Neural cell (in vitro differentiated cells): ENCODE measurements around the gene WNT6. TPM values are rescaled to one million over a fixed set of nuclear protein-coding genes. Genes with fewer than 3 reads are reported as not detected.

Experiments
- H2AFZ ChIP-seq: fragments of 200-600, 300-800 bp; sonication (generic), shearing (Covaris generic); 2 replicates; pipeline ENCODE4 v1.6.0; 2014; ENCODE audit warnings: low read depth, mild to moderate bottlenecking, antibody characterized with exemption, low read length, moderate library complexity
- H3F3A ChIP-seq: fragments of 200-600 bp; shearing (Covaris generic); 2 replicates; pipeline ENCODE4 v1.6.1; 2016; ENCODE audit warnings: mild to moderate bottlenecking, moderate library complexity, mixed read lengths, antibody characterized with exemption, low read length; ENCODE audit not compliant: insufficient read depth, poor library complexity, severe bottlenecking
- H3K27ac ChIP-seq: fragments of 200-600, 300-800 bp; sonication (generic), shearing (Covaris generic); 2 replicates; pipeline ENCODE4 v1.5.1; 2014; ENCODE audit warnings: mild to moderate bottlenecking, low read length, moderate library complexity
- H3K27me3 ChIP-seq: fragments of 300-800, 200-600 bp; sonication (generic), shearing (Covaris generic); 2 replicates; pipeline ENCODE4 v1.6.0; 2014; ENCODE audit warnings: mild to moderate bottlenecking, low read depth, low read length, moderate library complexity; ENCODE audit not compliant: insufficient read depth
- H3K36me3 ChIP-seq: fragments of 300-800, 200-600 bp; sonication (generic), shearing (Covaris generic); 2 replicates; pipeline ENCODE4 v1.5.1; 2014; ENCODE audit warnings: mild to moderate bottlenecking, antibody characterized with exemption, low read length, moderate library complexity; ENCODE audit not compliant: insufficient read depth
- H3K4me2 ChIP-seq: fragments of 300-800, 200-600 bp; sonication (generic), shearing (Covaris generic); 2 replicates; pipeline ENCODE4 v1.6.0; 2014; ENCODE audit warnings: mild to moderate bottlenecking, low read length
- H3K4me3 ChIP-seq: fragments of 300-800, 200-600 bp; sonication (generic), shearing (Covaris generic); 2 replicates; pipeline ENCODE4 v1.5.1; 2014; ENCODE audit warnings: mild to moderate bottlenecking, low read length, moderate library complexity
- H3K79me2 ChIP-seq: fragments of 200-600 bp; shearing (Covaris generic); replicated peaks from 2 replicates; pipeline ENCODE4 v1.6.0; 2014; ENCODE audit warnings: mild to moderate bottlenecking, low read length, moderate library complexity; ENCODE audit not compliant: insufficient read depth
- H3K9ac ChIP-seq: fragments of 300-800, 200-600 bp; sonication (generic), shearing (Covaris generic); 2 replicates; pipeline ENCODE4 v1.6.1; 2016; ENCODE audit warnings: mild to moderate bottlenecking, low read length, mixed read lengths
- H3K9me2 ChIP-seq: fragments of 200-600 bp; shearing (Covaris generic); 2 replicates; pipeline ENCODE4 v1.6.1; 2016; ENCODE audit warnings: mild to moderate bottlenecking, low read length, mixed read lengths; ENCODE audit not compliant: insufficient read depth
- H3K9me3 ChIP-seq: fragments of 200-600, 300-800 bp; sonication (generic), shearing (Covaris generic); 2 replicates; pipeline ENCODE4 v1.6.1; 2016; ENCODE audit warnings: mild to moderate bottlenecking, mixed run types, low read length, moderate library complexity, mixed read lengths
- H4K20me1 ChIP-seq: fragments of 200-600 bp; shearing (Covaris generic); 2 replicates; pipeline ENCODE4 v1.6.1; 2016; ENCODE audit warnings: mild to moderate bottlenecking, mixed run types; ENCODE audit not compliant: insufficient read depth
- EP300 ChIP-seq: fragments of 450-650 bp; conservative IDR thresholded peaks from 2 replicates; pipeline ENCODE4 v1.6.1; 2014; ENCODE audit warnings: antibody characterized with exemption, mild to moderate bottlenecking, moderate library complexity; ENCODE audit not compliant: poor library complexity, severe bottlenecking
- EZH2 ChIP-seq: fragments of 200-600, 300-800 bp; shearing (Covaris generic), sonication (generic); IDR thresholded peaks from 2 replicates; pipeline ENCODE4 v1.6.1; 2014; ENCODE audit warnings: antibody characterized with exemption, low read length, borderline replicate concordance, mild to moderate bottlenecking; ENCODE audit not compliant: insufficient read depth, poor library complexity, severe bottlenecking
- MXI1 ChIP-seq: fragments of 450-650 bp; conservative IDR thresholded peaks from 2 replicates; pipeline ENCODE4 v1.6.1; 2014; ENCODE audit warnings: antibody characterized with exemption, mild to moderate bottlenecking; ENCODE audit not compliant: poor library complexity, severe bottlenecking
- POLR2AphosphoS5 ChIP-seq: IDR thresholded peaks from 2 replicates; pipeline ENCODE4 v1.6.1; 2012
- RAD21 ChIP-seq: fragments of 450-650 bp; conservative IDR thresholded peaks from 2 replicates; pipeline ENCODE4 v1.6.1; 2014; ENCODE audit warnings: antibody characterized with exemption, mild to moderate bottlenecking, moderate library complexity
- SMC3 ChIP-seq: fragments of 450-650 bp; conservative IDR thresholded peaks from 2 replicates; pipeline ENCODE4 v1.6.1; 2014; ENCODE audit warnings: antibody characterized with exemption, mild to moderate bottlenecking, moderate library complexity; ENCODE audit not compliant: poor library complexity
- TAF1 ChIP-seq: IDR thresholded peaks from 2 replicates; pipeline ENCODE4 v1.6.1; 2012; ENCODE audit warnings: low read depth
- polyA plus RNA-seq: library from polyadenylated mRNA; depleted of rRNA; stranded (reverse); fragments of >200 nt; gene quantifications from 2 replicates; pipeline ENCODE4 v1.2.3, GENCODE V29; 2014
- TF ChIP-seq, protein P1 (sequence below): IDR thresholded peaks from 2 replicates; pipeline ENCODE4 v1.6.1; 2012; ENCODE audit warnings: borderline replicate concordance
- TF ChIP-seq, protein P2 (sequence below): fragments of 450-650 bp; IDR thresholded peaks from 2 replicates; pipeline ENCODE4 v1.5.1; 2014; ENCODE audit warnings: antibody characterized with exemption, mild to moderate bottlenecking, moderate library complexity; ENCODE audit not compliant: poor library complexity, severe bottlenecking

Gene WNT6
- polyA plus RNA-seq, 1 donor from 2014 or later, result not detected

DNA sequence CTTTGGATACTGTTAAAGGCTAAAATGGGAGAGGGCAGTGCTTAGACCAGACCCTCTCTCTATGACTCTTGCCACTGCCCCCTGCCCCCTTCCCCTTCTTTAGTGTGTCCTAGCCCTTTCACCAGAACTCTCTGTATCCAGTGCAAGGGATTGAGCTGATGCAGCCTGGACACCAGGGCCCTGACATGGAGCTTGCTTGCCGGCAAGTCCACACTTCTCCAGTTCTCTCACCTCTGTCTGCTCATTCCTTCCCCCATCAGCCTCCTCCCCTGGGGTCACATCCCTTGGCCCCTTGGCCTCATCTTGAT is 1.5 kb upstream of the WNT6 start:
- H3K36me3 ChIP-seq, result no peaks in the 10 kb centered on the region
- no peaks in the 10 kb centered on the region for H3K9me2 ChIP-seq
- H2AFZ ChIP-seq, result no peak overlapping the region
- H4K20me1 ChIP-seq, result no peaks in the 10 kb centered on the region
- no peaks in the 10 kb centered on the region for H3F3A ChIP-seq
- no peak overlapping the region for H3K4me3 ChIP-seq
- H3K9ac ChIP-seq, result no peak overlapping the region
- no peak for TF ChIP-seq SMC3
- no peak for TF ChIP-seq POLR2AphosphoS5
- TF ChIP-seq EP300, result no peak
- TF ChIP-seq RAD21, result no peak
- TF ChIP-seq, protein P1, sequence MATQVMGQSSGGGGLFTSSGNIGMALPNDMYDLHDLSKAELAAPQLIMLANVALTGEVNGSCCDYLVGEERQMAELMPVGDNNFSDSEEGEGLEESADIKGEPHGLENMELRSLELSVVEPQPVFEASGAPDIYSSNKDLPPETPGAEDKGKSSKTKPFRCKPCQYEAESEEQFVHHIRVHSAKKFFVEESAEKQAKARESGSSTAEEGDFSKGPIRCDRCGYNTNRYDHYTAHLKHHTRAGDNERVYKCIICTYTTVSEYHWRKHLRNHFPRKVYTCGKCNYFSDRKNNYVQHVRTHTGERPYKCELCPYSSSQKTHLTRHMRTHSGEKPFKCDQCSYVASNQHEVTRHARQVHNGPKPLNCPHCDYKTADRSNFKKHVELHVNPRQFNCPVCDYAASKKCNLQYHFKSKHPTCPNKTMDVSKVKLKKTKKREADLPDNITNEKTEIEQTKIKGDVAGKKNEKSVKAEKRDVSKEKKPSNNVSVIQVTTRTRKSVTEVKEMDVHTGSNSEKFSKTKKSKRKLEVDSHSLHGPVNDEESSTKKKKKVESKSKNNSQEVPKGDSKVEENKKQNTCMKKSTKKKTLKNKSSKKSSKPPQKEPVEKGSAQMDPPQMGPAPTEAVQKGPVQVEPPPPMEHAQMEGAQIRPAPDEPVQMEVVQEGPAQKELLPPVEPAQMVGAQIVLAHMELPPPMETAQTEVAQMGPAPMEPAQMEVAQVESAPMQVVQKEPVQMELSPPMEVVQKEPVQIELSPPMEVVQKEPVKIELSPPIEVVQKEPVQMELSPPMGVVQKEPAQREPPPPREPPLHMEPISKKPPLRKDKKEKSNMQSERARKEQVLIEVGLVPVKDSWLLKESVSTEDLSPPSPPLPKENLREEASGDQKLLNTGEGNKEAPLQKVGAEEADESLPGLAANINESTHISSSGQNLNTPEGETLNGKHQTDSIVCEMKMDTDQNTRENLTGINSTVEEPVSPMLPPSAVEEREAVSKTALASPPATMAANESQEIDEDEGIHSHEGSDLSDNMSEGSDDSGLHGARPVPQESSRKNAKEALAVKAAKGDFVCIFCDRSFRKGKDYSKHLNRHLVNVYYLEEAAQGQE, result no peak
- TF ChIP-seq EZH2, result no peak
- TF ChIP-seq, protein P2, sequence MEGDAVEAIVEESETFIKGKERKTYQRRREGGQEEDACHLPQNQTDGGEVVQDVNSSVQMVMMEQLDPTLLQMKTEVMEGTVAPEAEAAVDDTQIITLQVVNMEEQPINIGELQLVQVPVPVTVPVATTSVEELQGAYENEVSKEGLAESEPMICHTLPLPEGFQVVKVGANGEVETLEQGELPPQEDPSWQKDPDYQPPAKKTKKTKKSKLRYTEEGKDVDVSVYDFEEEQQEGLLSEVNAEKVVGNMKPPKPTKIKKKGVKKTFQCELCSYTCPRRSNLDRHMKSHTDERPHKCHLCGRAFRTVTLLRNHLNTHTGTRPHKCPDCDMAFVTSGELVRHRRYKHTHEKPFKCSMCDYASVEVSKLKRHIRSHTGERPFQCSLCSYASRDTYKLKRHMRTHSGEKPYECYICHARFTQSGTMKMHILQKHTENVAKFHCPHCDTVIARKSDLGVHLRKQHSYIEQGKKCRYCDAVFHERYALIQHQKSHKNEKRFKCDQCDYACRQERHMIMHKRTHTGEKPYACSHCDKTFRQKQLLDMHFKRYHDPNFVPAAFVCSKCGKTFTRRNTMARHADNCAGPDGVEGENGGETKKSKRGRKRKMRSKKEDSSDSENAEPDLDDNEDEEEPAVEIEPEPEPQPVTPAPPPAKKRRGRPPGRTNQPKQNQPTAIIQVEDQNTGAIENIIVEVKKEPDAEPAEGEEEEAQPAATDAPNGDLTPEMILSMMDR, result no peak
- TF ChIP-seq MXI1, result no peak
- no peak for TF ChIP-seq TAF1
- H3K27me3 ChIP-seq, result peaks cover 97% of the 10 kb centered on the region
- H3K79me2 ChIP-seq, result no peaks in the 10 kb centered on the region
- H3K9me3 ChIP-seq, result no peaks in the 10 kb centered on the region
- no peak overlapping the region for H3K27ac ChIP-seq
- no peak overlapping the region for H3K4me2 ChIP-seq

DNA sequence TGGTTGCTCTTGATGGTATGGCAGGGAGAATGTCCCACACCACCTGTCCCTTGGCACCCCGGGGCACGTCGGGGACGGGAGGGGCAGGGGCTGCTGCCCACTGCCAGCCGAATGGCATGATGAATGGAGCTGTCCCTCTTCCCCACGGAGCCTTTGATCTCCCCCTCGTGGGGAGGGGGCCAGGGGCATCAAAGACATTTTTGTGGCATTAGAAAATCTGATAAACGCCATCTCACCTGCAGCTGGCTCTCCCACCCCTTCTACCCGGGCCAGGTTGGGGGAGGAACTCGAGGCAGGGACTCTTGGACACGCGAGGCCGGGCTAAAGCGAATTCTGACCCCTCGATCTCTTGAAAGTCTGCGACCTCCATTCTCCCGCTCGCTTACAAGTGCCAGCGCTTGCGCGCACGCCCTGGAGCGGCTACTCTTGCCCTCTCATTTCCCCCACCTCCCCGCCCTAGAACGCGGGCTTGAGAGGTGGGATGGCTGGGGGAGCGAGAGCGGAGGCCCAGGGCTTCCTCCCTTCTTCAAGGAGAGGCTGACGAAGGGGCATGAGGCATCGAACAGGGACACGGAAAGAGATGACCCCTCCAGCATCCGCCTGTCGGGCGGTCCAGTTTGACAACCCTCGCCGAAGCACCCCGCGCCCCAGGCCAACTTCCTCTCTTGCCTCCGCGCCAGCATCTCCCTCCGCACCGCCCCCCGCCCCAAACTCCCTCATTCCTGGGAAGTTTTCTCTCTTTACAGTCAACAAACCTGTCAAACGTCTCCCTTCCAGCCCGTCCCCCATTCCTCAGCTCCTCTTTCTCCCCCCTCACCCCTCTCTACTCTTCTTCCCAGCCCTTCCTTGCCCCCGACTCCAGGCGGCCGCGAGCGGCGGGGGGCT is 692 bp upstream of the WNT6 start:
- no peaks in the 10 kb centered on the region for H3K9me2 ChIP-seq
- peaks cover 94% of the 10 kb centered on the region for H3K27me3 ChIP-seq
- no peaks in the 10 kb centered on the region for H3K79me2 ChIP-seq
- no peaks in the 10 kb centered on the region for H3F3A ChIP-seq
- H2AFZ ChIP-seq, result no peak overlapping the region
- H4K20me1 ChIP-seq, result no peaks in the 10 kb centered on the region
- no peak overlapping the region for H3K9ac ChIP-seq
- H3K4me2 ChIP-seq, result no peak overlapping the region
- peak overlapping the region; percentile 57 for H3K4me3 ChIP-seq
- no peak overlapping the region for H3K27ac ChIP-seq
- no peaks in the 10 kb centered on the region for H3K9me3 ChIP-seq
- no peaks in the 10 kb centered on the region for H3K36me3 ChIP-seq
- TF ChIP-seq EZH2, result peak; percentile 42
- TF ChIP-seq POLR2AphosphoS5, result no peak
